ENCODE measurements around the gene CPNE2.
"Not testable (repeated sequence)": the region's sequence is repeated elsewhere in the genome, so short reads cannot be mapped to it uniquely, and the experiment has no call there.

CPNE2 gene

DNA sequence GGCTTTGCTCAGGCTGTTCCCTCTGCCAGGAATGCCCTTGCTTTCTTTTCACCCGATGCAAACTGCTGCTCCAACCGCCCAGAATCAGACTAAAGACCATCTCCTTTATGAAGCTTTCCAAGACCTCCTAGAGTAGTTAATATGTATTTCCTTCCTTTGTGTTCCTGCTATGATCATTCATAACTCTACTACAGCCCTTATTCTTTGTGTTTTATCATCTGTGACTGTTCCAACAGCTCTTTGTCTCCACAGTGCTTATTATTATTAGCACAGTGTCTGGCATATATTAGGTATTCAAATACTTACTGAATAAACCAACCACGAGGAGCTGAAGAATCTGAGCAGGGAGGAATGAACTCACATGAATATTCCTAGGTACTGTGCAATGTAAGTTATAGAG, 85.8 kb downstream of the CPNE2 start:
- FAIRE-seq: no peak

GRCh38 chr16:57178793-57179212, 86.4 kb downstream of the CPNE2 start:
- FAIRE-seq: no peak

- FAIRE-seq: no peak
These were observed 86.9 kb downstream of the CPNE2 start for GRCh38 chr16:57179215-57179828.

DNA sequence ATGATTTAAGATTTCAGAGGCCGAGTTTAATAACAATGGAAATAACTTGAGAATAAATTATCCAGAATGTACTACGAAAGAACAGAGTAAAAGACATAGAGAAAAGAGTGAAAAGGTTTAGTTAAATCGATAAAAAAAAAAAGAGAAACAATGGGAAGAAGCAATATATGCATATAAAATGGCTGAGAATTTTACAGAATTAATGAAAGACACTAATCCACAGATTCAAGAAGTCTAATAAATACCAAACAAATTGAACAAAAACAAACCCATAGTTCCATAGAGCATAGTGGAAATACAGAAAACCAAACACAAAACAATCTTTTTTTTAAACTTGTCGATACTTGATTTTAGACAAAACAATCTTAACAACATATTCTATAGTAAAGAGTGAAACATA, 91.7 kb downstream of the CPNE2 start:
- no peak for FAIRE-seq

DNA sequence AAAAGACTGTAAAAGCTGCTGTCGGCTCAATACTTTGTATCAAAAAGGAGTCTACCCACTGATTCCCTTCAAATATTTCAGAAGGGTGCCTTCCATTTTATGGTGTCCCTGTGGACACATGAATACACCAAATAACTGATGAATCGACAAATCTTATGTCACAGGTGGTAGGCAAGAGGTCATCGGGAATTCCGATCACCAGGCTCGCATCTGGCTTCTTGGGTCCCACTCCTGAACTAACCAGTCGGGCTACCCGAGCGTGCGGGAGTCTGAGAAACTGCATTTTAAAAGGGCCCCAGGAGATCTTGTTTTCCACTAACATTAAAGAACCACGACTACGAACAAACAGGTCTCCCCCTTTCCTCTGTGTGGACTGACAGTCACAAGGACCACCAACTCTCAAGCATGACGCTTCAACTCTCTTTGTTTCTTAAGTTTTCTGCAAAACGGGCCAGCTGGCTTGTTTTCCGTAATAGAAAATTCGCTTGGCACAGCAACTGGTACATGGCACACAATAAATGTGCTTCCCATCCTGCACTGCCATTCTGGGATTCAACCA, 92.6 kb downstream of the CPNE2 start:
- FAIRE-seq: no peak

DNA sequence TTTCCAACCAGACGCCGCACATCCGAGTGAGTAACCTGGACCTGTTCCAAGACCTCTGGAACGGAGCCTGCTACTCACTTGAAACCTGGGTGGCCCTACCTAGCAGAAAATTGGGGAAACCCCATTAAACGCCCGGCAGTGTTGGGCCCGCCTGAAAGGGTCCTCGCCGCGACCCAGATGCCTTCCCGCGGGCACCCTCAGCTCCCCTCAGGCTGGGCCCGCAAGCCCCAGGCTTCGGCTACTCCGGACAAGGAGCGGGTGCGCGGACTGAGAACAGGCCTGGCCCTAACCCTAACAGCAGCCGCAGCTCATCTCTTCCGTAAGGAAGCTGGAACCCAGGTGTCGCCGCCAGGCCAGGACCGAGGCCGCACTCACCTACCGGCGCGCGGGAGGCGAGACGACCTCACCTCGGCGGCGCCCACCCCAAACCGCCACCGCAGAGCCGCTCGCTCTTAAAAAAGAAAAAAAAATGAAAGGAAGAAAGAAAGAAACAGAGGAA, 93.1 kb downstream of the CPNE2 start:
- no peak for FAIRE-seq

DNA sequence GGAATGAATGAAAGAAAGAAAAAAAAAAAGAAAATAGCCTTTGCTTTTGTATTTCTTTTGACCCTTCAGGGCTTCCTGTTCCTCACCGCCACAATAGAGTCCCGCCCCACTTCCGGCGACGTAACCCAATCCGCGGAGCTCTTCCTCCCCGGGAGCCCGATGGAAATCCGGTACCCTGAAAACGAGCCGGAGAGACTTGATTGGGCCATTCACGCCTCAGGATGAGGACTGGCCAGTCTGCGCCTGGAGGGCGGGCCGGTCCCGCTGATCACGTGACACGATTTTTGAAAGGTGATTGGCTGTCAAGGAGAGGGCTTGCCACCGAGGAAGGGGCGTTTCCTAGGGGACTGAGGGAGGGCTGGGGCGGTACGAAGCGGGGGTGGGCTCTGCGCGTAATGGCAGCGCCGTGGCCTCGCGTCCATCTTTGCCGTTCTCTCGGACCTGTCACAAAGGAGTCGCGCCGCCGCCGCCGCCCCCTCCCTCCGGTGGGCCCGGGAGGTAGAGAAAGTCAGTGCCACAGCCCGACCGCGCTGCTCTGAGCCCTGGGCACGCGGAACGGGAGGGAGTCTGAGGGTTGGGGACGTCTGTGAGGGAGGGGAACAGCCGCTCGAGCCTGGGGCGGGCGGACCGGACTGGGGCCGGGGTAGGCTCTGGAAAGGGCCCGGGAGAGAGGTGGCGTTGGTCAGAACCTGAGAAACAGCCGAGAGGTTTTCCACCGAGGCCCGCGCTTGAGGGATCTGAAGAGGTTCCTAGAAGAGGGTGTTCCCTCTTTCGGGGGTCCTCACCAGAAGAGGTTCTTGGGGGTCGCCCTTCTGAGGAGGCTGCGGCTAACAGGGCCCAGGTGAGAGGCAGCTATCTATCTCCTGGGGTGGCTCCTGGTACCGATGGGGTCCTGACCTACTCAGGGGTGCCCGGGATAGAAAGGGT, 93.8 kb downstream of the CPNE2 start, which contains the start of the genes PSME3IP1 and RSPRY1:
TSS of gene PSME3IP1 (minus strand) at position 95 of the 927 bp plus-strand sequence. CDS start 12,185 bp downstream, outside the sequence.
TSS of gene RSPRY1 (plus strand) at position 385 of the 927 bp plus-strand sequence. CDS start 18,330 bp downstream, outside the sequence.
- FAIRE-seq: peak; percentile 99

- FAIRE-seq: no peak
These were observed 94.8 kb downstream of the CPNE2 start for GRCh38 chr16:57186872-57187854.

GRCh38 chr16:57187902-57188710, 95.7 kb downstream of the CPNE2 start:
- FAIRE-seq: not testable (repeated sequence)

- FAIRE-seq: no peak
These were observed 96.3 kb downstream of the CPNE2 start for GRCh38 chr16:57188711-57189002.

DNA sequence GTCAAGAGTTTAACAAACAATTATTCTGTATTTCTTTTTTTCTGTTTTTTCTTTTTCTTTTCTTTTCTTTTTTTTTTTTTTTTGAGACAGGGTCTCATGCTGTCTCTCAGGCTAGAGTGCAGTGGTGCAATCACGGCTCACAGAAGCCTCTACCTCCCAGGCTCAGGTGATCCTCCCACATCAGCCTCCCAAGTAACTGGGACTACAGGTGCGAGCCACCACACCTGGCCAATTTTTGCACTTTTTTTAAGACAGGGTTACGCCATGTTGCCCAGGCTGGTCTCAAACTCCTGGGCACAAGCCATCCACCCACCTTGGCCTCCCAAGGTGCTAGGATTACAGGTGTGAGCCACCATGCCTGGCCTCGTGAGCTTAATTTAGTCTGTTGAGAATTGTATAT, 97.1 kb downstream of the CPNE2 start:
- not testable (repeated sequence) for FAIRE-seq

DNA sequence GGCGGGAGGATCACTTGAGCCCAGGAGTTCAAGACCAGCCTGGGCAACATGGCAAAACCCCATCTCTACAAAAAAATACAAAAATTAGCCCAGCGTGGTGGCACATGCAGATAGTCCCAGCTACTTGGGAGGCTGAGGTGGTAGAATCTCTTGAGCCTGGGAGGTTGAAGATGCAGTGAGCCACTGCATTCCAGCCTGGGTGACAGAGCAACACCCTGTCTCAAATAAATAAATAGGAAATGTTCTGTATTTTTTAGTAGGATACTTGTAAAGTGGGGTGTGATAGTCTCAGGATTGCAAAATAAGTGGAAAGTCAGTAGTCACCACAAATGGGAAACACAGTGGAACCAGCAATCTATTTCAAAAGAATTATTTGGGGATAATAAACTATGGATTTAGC, 97.8 kb downstream of the CPNE2 start:
- FAIRE-seq: no peak

- FAIRE-seq: no peak
These were observed 98.7 kb downstream of the CPNE2 start for GRCh38 chr16:57191056-57191571.

GRCh38 chr16:57192146-57192545, 99.8 kb downstream of the CPNE2 start:
- no peak for FAIRE-seq

DNA sequence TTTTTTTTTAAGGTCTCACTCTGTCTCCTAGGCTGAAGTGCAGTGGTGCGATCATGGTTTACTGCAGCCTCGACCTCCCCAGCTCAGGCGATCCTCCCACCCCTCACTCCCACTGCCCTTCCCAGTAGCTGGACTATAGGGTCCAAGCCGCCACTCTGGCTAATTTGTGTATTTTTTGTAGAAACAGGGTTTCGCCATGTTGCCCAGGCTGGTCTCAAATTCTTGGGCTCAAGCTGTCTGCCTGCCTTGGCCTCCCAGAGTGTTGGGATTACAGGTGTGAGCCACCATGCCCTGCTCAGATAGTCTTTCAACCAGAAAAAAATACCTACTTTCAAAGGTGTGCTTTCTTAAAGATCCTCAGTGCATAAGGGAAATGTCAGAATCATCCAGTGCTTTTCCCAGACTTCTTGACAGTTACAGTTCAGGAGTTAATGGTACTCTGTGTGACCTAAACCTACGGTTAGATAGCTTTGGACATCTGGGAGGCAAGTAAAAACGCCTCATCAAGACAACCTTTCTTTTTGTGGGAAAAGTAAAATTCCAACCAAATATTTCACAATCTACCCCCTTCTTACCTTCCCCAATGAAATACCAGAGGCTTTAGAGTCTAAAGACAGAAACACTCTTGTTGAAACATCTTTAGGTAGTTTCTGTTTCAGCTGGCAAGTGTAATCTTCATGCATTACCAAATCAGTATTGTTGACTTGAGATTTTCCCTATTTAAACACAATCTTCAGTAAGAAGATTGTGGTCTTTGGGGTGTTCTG, 100.5 kb downstream of the CPNE2 start:
- no peak for FAIRE-seq

- no peak for FAIRE-seq
These were observed 102.1 kb downstream of the CPNE2 start for GRCh38 chr16:57194512-57194911.

DNA sequence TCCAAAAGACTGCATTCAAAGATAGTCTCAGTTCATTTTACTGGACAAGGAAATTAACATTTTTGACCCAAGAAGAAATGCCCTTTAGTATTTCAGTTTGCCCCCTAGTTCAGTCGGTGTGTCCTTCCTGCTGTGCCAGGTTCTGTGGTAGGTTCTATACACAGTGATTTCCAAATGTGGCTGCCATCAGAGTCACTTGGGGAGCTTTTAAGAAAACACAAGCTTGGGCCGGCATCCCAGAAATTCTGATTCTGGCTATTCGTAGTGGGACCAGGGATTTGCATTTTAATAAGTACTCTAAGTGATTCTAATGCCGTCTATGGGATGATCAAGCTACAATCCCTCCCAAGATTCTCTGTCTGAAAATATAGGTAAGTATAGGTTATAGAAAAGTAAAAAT, 103.9 kb downstream of the CPNE2 start:
- FAIRE-seq: no peak

- no peak for FAIRE-seq
These were observed 104.4 kb downstream of the CPNE2 start for GRCh38 chr16:57196753-57197152.
